Glomerular visceral epithelial cell (primary cell): Measurements from ENCODE around the gene ELL2.

Source experiments
- DNase-seq: peaks from one replicate; pipeline ENCODE4 v3.0.0-alpha.2; 2016; ENCODE audit errors: extremely low spot score

Gene ELL2

GRCh38 chr5:95961617-95962474 is at the start of gene ELL2:
ELL2 (minus strand) TSS chr5:95961851; CDS start chr5:95961721, 130 bp downstream.
- DNase-seq, result peak; percentile 100

DNA sequence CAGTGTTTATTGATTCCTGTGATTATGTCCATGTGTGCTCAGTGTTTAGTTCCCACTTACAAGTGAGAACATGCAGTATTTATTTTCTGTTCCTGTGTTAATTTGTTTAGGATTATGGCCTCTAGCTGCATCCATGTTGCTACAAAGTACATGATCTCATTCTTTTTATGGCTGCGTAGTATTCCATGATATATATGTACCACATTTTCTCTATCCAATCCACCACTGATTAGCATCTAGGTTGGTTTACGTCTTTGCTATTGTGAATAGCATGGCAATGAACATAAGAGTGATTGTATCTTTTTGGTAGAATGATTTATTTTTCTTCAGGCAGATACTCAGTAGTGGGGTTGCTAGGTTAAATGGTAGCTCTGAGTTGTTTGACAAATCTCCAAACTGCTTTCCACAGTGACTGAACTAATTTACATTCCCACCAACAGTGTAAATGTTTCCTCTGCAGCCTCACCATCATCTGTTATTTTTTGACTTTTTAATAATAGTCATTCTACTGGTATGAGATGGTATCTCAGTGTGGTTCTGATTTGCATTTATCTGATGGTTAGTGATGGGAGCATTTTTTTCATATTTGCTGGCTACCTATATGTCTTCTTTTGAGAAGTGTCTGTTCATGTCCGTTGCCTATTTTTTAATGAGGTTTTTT is 47.5 kb upstream of the ELL2 start:
- no peak for DNase-seq

DNA sequence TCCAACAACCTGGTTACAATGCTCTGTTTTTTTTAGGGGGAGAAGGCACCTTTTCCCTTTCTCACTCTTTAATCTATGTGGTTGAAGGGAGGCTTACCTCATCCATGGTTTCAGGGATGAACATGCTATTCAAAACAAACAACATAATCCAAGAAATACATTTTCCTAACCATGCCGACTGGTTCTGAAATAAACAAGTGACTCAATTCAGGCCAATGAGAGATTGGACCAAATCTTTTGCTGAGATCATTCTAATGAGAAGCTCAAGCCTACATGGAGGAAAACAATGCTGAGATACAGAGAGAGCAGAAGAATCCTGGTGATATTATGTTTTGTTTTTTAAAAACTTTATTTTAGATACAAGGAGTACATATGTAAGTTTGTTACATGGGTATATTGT is 46.8 kb upstream of the ELL2 start:
- DNase-seq, result no peak

DNA sequence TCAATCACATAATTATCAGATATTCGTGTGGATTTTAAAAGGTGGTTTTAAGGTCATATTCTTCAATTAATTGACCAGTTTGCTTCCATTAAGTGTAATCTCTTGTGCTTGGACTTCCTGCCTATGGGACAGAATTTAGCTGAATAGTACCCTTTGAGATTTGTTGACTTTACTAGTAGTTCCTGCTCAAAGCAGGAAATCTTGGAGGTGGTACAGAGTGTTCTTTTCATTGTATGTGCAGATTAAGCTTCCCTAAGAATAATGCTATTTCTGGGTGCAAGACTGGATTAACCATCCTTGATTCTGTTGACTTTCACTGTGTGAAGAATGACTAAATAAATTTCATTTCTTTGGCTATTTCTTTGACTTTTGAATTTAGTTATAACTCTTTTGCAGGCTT is 45.4 kb upstream of the ELL2 start:
- DNase-seq, result no peak

GRCh38 chr5:96006291-96006690 is 44.6 kb upstream of the ELL2 start:
- no peak for DNase-seq

- no peak for DNase-seq
Measured at GRCh38 chr5:96004754-96005153, 43.1 kb upstream of the ELL2 start.

- no peak for DNase-seq
Measured at GRCh38 chr5:96004087-96004486, 42.4 kb upstream of the ELL2 start.

DNA sequence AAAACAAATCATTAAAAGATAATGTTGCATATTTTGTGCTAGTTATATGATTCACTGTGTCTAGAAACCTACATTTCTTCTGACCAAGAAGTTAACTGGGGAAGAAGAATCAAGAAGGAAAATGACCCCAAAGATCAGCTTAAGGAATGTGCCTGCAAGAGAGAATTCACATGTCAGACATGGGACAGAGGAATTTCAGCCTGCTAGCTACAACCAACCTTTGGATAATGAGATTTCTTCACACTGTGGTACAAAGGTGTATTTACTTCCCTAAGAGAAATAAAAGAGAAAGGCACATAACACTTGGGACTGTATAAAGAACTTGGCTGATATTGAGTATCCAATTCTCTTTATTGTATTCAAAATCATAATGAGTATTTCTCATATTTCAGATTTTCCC is 39.6 kb upstream of the ELL2 start:
- DNase-seq, result no peak

- DNase-seq, result no peak
Measured at GRCh38 chr5:96000308-96000707, 38.7 kb upstream of the ELL2 start.

- no peak for DNase-seq
Measured at GRCh38 chr5:95996904-95997723, 35.5 kb upstream of the ELL2 start.

- DNase-seq, result no peak
Measured at GRCh38 chr5:95995962-95996489, 34.4 kb upstream of the ELL2 start.

DNA sequence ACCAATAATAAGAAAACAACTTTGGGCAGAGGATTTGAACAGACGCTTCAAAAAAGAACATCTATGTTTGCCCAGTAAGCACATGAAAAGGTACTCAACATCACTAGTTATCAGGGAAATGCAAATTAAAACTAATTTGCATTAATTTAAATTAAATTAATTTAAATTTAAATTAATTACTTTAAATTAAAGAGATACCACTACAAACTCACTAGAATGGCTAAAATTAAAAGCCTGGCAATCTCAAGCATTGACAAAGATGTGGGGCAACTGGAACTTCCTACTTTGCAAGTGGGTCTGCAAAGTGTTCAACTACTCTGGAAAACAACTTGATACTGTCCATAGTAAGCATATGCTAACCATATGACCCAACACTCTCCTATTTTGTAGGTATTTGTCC is 32.1 kb upstream of the ELL2 start:
- DNase-seq, result no peak

- no peak for DNase-seq
Measured at GRCh38 chr5:95993266-95993665, 31.6 kb upstream of the ELL2 start.

DNA sequence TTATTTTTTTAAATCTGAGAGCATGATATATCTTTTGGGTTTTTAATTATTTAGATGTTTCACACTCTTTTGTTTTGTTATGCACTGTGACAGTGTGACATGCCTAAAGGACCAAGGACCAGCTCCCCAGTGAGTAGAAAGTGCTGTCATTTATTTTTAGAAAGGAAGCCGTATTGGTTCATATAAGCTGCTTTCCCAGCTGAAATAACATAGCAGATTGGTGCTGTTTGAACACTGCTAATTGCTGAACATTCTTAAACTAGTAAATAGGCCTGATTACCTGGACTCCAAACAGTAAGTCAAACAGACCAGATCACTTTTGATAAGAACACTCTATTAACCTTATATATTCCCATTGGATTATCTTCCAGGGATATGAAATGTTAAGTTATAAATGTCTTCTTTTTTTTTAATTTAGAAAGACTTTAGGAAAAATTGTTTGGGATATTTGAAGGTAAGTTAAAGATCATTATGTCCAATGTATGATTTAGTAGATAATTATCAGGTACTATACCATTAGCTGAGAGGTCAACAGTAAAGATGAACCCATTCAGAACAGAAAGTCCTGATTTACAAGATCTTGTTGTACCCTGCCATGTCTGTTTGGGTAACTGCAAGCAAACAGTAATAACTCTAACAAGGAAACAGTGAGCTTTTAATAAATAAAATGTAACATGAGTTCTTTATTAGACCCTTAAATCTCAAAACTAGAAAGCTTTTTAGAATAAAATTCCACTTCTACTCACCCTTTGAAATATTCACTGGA is 27.8 kb upstream of the ELL2 start:
- DNase-seq, result no peak

- DNase-seq, result no peak
Measured at GRCh38 chr5:95988877-95989276, 27.2 kb upstream of the ELL2 start.

- DNase-seq, result no peak
Measured at GRCh38 chr5:95988094-95988493, 26.4 kb upstream of the ELL2 start.

DNA sequence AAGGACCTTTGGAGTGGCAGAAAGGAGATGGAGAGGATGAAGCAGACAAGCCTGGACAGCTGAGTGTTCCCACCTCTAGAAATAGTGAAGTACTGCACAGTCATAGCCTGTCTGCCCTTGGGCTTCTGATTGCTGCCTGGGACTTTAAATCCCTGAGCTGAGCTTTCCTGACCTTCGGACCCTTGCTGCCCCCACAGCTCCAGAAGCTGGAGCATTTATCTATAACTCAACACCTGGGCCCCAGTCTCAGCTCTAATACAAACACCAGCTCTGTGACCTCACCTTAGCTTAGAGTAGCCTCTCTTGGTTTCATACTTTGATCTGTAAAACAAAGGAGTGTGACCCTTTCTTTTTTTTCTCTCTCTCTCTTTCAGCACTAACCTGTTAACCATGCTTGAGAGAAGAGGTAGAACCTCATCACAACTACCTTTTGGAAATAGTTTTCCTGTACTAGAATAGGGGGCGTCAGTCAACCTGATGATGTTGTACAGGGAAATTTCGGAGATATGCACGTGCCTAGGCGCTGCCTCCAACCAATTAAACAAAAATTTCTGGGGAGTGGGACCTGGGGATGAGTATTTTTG is 25.4 kb upstream of the ELL2 start:
- DNase-seq, result no peak

- DNase-seq, result no peak
Measured at GRCh38 chr5:95986001-95986400, 24.4 kb upstream of the ELL2 start.

DNA sequence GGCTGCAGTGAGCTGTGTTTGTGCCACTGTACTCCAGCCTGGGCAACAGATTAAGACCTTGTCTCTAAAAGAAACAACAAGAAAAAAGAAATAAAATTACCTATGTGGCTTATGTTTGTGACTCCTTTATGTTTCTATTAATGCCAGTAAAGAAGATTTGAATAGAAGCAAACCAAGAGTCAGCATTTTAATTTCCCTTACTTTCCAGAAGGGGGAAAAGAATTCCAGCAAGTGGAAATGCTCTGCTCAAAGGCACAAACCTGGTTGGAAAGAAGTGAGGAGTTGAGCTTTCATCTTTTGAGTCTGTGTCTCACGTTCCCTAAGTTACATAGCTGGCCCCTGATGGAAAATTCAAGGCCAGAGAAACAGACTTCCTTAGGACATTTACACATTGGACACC is 23.6 kb upstream of the ELL2 start:
- peak; percentile 9 for DNase-seq

GRCh38 chr5:95984287-95984938 is 22.8 kb upstream of the ELL2 start:
- peak; percentile 53 for DNase-seq

DNA sequence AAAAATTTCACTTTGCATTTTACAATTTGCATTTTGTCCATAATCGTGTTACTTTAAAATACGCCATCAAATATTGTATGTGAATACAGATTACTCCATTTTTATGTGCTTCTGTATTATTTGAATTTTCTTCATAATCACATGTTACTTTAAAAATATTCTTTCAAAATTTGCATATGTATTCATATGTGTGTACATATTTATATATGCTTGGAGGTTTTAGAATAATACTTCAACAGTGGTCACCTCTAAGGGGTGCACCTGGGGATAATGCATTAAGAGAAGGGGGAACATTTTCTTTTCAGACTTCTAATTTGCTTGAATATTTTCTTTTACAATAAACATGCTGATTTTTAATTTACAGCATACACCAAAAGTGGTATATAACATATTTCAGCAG is 21.9 kb upstream of the ELL2 start:
- DNase-seq, result no peak
